ENCODE measurements around the gene KCTD20. TPM values are rescaled to one million over a fixed set of nuclear protein-coding genes. Genes with fewer than 3 reads are reported as not detected.

Gene KCTD20
- total and polyA plus RNA-seq, 2 experiments from 2014 or later: 7.4 to 25.0 TPM

GRCh38 chr6:36523451-36523850 is 80.7 kb downstream of the KCTD20 start:
- ATAC-seq: no peak
- no peaks in the 10 kb centered on the region for H3K27me3 ChIP-seq (ENCODE audit: insufficient read depth)
- DNase-seq (ENCODE audit: low spot score): no peak
- Mint-ChIP-seq H3K4me1 (no peaks in the 10 kb centered on the region), H3K27me3 (ENCODE audit: insufficient read depth, low read depth, poor library complexity) (no peaks in the 10 kb centered on the region), H3K27ac (no peak overlapping the region), H3K9me3 (no peaks in the 10 kb centered on the region), H3K36me3 (ENCODE audit: low read depth) (peaks cover 34% of the 10 kb centered on the region), H3K4me3 (no peak overlapping the region)
- TF ChIP-seq STAT1 (IDR thresholded peaks at IDR 0.05; ENCODE audit: unreplicated experiment) (no peak), EZH2 (IDR thresholded peaks at IDR 0.05; ENCODE audit: low read depth, unreplicated experiment) (no peak), ZNF462 (CRISPR knock-in tag; IDR thresholded peaks at IDR 0.05) (no peak), POLR2AphosphoS5 (IDR thresholded peaks at IDR 0.05; ENCODE audit: low read depth) (no peak)
- H3K27ac ChIP-seq (ENCODE audit: low read depth): no peak overlapping the region
- no peak overlapping the region for H3K4me2 ChIP-seq
- H3K4me1 ChIP-seq (ENCODE audit: insufficient read depth): no peaks in the 10 kb centered on the region
- no peak overlapping the region for H2AFZ ChIP-seq
- H3K9me2 ChIP-seq (ENCODE audit: insufficient read depth): no peaks in the 10 kb centered on the region
- H4K20me1 ChIP-seq (replicated peaks; ENCODE audit: insufficient read depth): no peaks in the 10 kb centered on the region; the same call in 1 of the 2 replicates
- H3F3A ChIP-seq (replicated peaks; ENCODE audit: low read depth): no peaks in the 10 kb centered on the region
- no peak overlapping the region for H3K4me3 ChIP-seq
- peaks cover 15% of the 10 kb centered on the region; the same call in 1 of the 2 replicates for H3K36me3 ChIP-seq (ENCODE audit: insufficient read depth)
- H3K79me2 ChIP-seq (replicated peaks; ENCODE audit: insufficient read depth): peaks cover 4% of the 10 kb centered on the region; the same call in 1 of the 2 replicates

- peaks cover 34% of the 10 kb centered on the region for H3K36me3 Mint-ChIP-seq (ENCODE audit: low read depth)
- H3K9me3 Mint-ChIP-seq: no peaks in the 10 kb centered on the region
- TF ChIP-seq EZH2 (IDR thresholded peaks at IDR 0.05; ENCODE audit: low read depth, unreplicated experiment) (no peak), CTCF (conservative IDR thresholded peaks at IDR 0.05; ENCODE audit: low read depth in 2 of 2) (no peak), ZNF114 (CRISPR knock-in tag; IDR thresholded peaks at IDR 0.05) (no peak), ETS1 (IDR thresholded peaks at IDR 0.05) (no peak), CREB1 (CRISPR knock-in tag; IDR thresholded peaks at IDR 0.05; ENCODE audit: low read depth) (no peak)
Observed at GRCh38 chr6:36523936-36524499, 81.2 kb downstream of the KCTD20 start.

More at GRCh38 chr6:36523936-36524499, 81.2 kb downstream of the KCTD20 start:
- no peak for DNase-seq (ENCODE audit: low spot score)
- peaks cover 15% of the 10 kb centered on the region; the same call in 1 of the 2 replicates for H3K36me3 ChIP-seq (ENCODE audit: insufficient read depth)
- H3K27me3 Mint-ChIP-seq (ENCODE audit: insufficient read depth, low read depth, poor library complexity): no peaks in the 10 kb centered on the region
- H3K4me1 Mint-ChIP-seq: no peaks in the 10 kb centered on the region
- H2AFZ ChIP-seq: no peak overlapping the region
- H3K9me2 ChIP-seq (ENCODE audit: insufficient read depth): no peaks in the 10 kb centered on the region
- H3K27ac ChIP-seq (ENCODE audit: low read depth): peak overlapping the region; percentile 45; the same call in 1 of the 2 replicates
- H4K20me1 ChIP-seq (replicated peaks; ENCODE audit: insufficient read depth): no peaks in the 10 kb centered on the region; the same call in 1 of the 2 replicates
- H3K27me3 ChIP-seq (ENCODE audit: insufficient read depth): no peaks in the 10 kb centered on the region
- H3K79me2 ChIP-seq (replicated peaks; ENCODE audit: insufficient read depth): peaks cover 7% of the 10 kb centered on the region; the same call in 1 of the 2 replicates
- no peaks in the 10 kb centered on the region for H3K4me1 ChIP-seq (ENCODE audit: insufficient read depth)
- no peaks in the 10 kb centered on the region for H3F3A ChIP-seq (replicated peaks; ENCODE audit: low read depth)
- no peak overlapping the region for H3K4me2 ChIP-seq
- no peak for ATAC-seq
- H3K4me3 ChIP-seq: no peak overlapping the region
- no peak overlapping the region for H3K4me3 Mint-ChIP-seq
- H3K27ac Mint-ChIP-seq: no peak overlapping the region
